Amniotic epithelial cell (primary cell): Measurements from ENCODE around the gene YIPF3.
"Not testable (repeated sequence)": the region's sequence is repeated elsewhere in the genome, so short reads cannot be mapped to it uniquely, and the experiment has no call there.

Experiments used
- DNase-seq: peaks from one replicate; pipeline ENCODE4 v3.0.0-alpha.2; 2010; ENCODE audit warnings: low read depth

The YIPF3 gene

DNA sequence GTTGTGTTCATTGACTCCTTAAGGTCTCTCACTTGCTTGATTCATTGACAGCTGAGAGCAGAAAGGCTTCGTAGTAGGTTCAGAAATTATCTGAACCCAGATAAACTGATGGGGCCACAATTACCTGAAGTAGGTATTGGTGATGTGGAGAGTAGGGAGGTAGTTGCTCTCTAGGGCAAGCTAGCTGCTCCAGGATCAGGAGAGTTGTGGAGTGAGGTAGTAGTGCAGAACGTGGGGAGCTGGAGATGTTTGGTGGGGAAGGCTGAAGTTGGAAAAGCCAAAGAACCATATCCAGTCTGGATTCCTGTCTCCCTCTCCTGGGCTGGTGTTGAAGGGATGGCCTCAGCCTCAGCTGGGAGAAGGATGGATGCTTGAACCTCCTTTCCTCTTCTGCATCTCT, 23.5 kb downstream of the YIPF3 start:
- DNase-seq: no peak

DNA sequence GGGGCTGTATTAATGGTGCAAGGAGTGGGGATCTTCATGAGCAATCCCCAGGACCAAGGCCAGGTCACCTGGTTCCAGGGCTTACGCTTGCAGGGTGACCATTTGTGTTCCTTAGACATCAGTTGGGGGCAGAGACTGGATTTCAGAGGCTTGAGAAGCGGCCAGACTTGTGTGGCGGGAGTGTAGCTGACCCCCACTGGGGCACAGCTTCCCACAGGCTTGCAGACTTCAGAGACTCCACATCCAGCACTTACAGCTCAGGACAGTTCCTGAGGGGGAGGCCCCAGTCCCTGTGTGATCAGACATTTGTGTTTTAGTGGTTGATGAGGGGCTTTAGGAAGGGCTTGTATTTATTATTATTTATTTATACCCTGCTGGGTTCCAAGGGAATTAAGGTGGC, 24.1 kb downstream of the YIPF3 start:
- DNase-seq: peak; percentile 18

DNA sequence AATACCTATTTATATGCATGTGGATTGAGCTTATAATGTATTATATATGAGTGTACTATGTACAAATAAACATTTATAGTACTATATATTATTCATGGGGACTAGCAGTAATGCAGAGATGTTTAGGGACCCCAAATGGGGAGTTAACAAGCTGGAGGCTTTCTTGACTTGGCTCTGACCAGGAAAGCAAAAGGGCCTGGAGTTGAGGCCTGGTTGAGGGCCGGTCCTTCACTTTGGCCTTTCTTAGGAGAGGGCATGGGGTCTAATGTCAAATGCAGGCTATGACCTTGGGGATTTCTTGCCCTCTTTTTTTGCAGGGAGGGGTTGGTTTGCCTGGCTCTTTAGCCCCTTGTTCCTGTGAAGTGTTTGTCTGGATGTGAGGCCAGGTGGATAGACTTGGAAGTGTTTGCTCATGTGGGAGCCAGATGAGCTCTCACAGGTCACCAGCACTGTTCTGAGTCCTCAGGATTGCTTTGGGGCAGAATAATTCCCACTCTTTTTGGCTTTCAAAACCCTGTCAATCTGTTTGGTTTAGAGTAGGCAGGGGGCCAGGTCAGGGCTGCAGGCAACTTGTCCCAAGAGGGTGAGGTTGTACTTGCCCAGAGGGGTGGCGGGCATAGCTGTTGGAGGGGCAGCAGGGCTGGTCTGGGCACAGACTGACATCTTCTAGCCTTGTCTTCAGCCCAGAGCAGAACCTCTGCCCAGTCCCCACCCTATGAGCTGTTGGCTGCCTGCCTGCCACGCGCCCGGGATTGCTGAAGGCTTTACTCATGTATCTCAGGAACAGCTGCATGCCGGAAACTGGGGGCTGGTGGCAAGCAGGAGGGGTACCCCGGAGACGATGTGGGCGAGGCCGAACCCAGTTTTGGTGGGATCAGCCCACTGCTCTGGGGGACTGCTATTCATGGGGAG, 24.7 kb downstream of the YIPF3 start:
- peak; percentile 68 for DNase-seq

DNA sequence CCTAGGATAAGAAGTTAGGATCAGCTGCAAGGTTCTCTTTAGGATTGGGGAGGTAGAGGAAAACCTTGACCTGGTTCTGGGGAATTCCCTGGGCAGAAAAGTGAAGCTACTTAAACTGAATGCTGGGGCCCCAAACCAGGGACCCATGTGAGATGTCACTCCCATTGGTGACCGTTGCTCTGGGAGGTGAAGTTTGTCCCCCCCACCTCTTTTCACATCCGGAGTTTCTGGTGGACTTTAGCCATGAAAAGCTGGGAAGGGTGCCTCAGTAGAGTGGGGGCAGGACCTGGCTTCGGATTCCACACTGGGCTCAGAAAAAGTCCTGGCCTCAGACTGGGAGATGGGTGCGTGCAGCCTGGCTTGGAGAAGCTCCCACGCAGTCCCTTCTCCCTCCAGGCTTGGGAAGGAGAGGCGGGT, 26.2 kb downstream of the YIPF3 start:
- DNase-seq: no peak

DNA sequence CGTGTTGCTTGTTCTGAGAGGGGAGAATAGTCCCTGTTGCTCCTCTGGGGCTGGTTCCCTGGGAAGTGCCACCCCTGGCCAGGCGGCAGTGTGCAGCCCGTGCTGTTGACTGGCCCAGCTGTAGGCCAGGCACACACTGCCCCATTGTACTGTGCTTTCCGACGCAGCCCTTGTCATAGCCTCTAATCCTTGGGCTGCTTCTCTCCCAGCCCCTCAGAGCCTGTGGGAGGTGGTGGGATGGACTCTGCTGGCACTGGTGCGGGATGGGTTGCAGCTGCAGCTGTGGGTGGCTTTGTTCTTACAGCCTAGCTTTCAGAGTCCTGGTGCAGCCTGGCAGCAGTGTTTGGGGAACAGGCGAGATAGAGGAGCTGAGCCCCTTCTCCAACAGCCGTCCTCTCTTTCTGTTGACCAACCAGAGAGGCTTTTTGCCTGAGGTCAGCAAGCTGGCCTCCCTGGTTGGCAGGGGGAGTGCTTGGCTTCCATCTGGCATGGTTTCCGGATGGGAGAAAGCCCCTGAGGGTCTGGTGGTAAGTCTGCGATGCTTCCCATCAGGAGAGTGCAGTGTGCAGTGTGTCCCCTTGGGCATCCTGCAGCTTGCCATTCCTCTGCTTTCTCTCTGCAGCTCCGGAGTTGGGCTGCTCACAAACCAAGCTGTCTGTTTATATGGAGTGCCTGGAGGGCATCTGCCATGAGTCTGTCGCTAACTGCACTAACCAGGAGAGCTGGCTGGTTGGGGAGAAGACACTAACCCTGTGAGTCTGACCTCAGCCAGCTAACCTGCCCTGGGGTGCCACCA, 27.3 kb downstream of the YIPF3 start:
- DNase-seq: no peak

DNA sequence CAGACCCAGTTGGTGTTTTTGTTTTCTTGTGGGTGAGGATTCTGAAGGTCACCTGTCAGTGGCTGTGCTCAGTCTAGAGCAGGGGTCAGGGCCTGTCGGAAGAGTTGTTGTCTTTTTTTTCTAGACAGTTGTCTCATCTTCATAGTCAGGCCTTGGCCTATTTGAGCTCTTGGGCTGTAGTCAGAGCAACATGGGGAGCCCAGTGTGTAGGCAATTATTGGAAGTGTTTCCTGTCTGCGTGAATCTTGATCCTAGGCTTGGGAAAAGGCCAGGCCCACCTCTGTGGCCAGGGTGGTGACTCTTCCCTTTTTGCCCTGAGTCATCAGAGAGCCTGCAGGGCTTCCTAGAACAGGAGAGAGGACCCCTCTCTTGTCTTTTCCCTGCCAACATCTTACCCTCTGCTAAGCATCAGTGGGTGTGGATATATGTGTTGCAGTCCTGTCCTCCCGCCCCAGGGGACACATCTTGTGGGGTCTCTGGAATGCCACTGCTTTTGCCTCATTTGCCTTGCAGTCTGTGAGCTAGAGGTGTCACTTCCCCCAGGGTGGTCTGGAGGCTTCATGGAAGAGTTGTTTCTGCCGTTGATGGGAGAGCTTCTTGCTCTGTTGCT, 28.0 kb downstream of the YIPF3 start:
- no peak for DNase-seq

DNA sequence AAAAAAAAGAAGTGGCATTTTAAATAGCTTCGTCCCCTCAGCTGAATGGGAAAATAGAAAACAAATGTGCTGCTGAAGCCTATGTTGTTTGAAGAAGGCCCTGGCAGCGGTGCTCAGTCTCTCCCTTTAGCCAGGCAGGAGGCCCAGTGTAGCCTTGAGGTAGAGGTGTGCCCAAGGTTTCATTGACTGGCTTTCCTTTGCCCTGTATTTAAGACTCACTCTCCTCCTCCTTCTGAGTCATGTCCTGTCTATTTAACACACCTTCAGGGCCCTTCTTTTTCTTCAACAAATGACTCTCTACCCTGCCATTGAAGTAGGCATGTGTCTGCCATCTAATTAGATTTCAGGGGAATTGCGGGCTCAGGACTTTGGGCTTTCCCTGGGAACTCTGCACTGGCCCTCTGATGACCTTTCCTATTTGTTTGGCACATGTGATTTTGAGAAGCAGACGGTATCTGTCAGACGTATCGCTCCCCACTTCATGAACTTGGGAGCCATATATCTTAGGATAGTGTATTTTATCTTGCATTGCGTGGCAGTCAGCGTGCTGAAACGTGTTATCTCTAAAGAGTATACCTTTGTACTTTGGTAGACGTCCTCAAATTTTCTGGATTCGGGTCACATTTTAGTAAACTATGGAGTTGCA, 35.0 kb downstream of the YIPF3 start:
- DNase-seq: no peak

DNA sequence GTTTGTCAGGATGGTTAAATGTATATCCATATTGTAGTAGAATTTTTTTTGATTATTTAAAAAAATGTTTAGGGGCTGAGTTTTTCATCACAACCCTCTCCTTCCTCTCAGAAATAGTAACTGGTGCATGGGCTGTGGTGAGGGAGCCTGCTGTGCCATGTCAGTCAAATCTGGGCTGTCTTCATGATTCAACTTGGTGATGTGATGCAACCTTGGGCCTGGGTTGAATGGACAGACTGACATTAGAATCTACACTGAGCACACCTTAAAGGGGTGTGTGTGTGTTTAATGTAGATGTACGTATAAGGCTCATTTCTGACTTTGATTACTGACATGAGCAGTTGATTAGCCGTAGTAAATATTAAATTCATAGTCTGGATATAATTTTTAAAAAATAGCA, 35.7 kb downstream of the YIPF3 start:
- DNase-seq: peak; percentile 17

DNA sequence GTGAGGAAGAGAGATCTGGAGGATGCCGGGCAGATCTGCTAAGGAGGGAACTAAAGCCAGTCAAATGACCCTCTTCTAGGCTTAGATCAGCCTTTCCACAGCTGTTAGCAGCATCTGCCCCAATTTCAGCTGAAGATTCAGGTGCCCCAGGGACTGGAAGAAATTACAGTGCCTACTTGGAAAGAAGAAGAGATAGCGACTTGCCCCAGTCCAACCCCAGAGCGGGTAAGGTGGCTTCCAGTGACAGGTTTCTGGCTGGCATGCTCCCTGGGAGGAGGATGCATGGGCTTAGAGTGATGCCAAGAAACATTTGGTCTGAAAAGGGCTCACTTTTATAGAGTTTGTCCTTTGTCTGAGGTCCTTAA, 38.7 kb downstream of the YIPF3 start:
- DNase-seq: no peak

DNA sequence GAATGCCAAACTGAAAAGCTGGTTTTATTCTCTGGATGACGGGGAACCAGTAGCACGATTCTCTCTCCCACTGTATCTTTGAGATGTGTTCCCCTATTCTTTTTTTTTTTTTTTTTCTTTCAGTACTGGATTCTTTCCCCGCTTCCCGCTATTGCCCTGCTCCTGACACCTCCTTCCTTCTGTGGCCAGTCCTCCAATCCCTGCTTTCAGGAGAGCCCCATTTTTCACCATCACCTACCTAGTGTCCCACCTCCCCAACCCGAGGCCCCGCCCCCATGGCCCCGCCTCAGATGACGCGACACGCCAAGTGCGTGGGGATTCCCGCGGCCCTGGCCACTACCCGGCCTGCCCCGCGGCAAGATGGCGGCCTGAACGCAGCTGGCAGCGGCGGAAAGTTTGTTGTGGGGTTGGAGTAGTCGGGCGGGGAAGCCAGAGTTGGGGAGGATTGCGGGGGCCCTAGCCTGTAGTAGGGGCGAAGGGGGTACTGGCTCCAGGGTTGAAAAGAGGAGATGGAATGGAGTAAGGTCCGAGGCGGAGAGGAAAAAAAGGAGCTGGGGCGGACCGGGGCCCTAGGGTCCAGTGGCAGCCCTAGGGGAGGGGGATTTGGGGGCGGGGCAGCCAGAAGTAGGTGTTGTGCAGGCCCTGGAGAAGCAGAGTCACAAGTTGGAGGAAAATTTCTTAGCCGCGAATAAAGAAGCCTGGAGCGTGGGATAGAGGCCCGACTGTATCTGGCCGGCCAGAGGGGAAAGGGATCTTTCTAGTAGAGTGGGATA, 39.3 kb downstream of the YIPF3 start, which contains the start of gene TJAP1:
TSS of gene TJAP1 (plus strand) at position 336 of the 773 bp plus-strand sequence. CDS start 21,432 bp downstream, outside the sequence.
- DNase-seq: peak; percentile 81

DNA sequence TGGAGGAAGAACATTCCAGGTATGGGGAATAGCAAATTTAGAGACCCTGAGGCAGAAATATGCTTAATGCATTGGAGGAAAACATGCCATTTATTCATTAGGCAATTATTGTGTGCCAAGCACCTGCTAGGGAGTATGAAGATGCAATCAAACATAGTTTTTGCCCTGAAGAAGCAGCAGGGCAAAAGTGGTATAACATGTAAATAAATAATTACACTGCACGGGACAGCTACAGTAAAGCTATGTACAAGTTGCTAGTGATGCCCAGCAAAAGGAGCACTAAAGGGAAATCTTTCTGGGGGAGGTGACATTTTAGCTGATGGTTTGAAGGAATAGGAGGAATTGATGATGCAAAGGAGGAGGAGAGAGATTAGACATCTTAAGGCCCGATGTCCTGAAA, 40.0 kb downstream of the YIPF3 start:
- DNase-seq: no peak

DNA sequence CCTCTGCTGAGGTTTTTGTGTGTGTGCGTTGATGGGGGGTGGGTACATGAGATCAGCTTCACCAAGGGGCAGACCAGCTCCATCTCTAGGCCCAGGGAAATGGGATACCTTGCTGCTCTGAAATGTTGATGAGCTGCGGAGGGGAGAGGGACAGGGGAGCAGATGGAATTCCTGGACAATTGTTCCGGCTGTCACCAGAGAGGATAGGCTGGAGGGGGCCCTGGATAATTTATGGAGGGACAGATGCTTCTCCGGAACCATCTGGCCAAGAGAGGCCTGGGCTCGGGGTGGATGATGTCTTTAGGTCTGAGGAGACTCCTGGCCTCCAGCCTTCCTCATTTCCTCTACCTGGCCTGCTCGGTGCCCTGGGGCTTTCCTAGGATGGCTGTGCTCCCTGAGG, 41.2 kb downstream of the YIPF3 start:
- no peak for DNase-seq

DNA sequence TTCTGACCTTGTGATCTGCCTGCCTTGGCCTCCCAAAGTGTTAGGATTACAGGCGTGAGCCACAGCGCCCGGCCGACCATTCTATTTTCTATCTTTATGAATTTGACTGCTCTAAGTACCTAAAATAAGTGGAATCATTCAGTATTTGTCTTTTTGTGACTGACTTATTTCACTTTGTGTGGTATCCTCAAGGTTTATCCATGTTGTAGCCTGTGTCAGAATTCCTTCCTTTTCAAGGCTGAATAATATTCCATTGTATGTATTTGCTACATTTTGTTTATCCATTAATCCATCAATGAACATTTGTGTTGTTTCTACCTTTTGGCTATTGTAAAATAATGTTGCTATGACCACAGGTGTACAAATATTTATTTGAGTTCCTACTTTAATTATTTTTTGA, 44.2 kb downstream of the YIPF3 start:
- DNase-seq: no peak

DNA sequence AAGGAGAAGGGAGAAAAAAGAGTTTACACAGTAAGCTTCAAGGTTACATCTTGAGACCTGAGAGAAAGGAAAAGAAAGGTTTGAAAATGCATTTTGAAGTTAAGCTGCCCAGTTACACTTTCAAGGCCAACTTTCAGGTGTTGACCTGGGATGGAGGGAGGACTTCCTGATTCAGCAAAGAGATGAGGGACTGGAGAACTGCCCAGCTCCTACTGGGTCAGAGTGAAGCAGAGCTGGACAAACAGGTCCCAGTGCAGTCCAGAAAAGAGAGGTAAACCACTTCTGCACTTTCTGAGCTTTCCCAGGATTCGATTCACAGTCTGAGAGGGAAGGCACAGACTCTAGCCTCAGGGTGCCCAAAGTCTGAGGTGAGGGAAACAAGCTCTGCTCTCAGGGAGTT, 45.3 kb downstream of the YIPF3 start:
- no peak for DNase-seq

DNA sequence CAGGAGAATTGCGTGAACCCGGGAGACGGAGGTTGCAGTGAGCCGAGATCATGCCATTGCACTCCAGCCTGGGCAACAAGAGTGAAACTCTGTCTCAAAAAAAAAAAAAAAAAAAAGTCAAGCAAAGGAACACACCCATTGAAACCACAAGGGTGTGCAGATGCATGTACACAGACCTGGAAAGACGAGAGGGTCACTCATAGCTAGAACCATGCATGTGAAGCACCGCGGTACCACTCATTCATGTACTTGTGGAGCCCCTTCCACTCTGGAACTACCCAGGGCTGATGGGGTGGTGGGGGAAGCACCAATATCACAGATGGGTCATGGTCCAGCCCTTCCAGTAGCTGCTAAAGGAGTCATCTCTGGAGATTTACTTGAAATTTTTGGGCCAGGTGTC, 46.8 kb downstream of the YIPF3 start:
- DNase-seq: no peak

DNA sequence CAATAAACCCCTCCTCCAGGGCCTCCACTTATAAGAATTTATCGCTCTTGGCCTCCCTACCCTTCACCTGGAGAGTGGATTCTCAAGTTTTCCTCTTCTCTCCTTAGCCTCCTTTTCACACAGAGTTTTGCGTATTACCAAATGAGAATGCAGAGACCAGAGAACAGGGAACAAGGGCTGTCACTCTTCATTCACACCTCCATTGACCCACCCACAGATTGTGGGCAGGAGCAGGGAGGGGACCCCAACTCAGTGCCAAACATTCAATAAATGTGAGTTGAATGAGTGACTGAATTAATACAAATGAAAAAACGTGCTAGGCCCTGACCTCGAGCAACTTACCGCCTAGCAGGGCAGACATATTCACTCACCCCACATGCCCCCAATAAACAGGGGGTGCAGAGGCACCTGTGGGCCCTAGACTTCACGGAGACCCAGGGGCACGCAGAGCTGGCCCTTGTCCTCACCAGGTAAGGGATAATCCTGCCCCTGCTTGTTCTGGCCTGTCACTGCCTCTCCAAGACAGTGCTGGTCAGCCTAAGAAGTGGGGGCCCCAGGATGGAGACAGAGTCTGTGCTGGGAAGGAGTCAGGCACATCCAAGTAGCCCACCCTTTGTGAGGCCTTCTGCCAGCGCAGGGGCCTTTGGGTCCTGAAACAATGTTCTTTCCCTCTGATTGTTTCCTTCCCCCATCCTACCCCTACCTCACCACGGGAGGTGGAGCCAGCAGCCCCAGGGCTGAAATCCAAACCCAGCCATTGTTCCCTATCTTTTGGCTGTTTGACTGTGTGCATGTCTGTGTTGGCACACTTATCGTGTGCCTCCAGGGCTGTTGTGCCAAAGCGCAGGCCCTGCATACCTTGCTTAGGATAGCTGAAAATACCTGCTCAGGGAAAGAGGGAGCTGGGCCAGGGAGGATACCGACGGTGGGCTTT, 47.7 kb downstream of the YIPF3 start:
- DNase-seq: no peak

DNA sequence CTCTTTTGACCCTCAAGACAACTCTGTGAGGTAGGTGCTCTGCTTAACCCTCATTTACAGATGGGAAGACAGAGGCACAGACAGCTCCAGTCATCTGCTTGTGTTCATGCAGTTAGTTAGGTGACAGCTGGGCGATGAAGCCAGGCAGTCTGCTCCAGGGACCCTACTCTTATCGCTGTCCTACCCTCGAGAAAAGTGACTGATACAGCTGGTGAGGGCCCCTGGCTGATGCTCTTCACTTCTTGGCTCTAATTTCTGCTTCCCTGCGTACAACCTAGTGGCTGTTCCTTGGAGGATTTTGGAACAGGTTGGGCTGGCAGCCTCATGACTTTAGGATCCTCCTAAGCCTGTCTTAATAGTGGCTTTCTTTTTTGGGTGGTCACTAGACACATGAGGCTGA, 48.5 kb downstream of the YIPF3 start:
- no peak for DNase-seq

DNA sequence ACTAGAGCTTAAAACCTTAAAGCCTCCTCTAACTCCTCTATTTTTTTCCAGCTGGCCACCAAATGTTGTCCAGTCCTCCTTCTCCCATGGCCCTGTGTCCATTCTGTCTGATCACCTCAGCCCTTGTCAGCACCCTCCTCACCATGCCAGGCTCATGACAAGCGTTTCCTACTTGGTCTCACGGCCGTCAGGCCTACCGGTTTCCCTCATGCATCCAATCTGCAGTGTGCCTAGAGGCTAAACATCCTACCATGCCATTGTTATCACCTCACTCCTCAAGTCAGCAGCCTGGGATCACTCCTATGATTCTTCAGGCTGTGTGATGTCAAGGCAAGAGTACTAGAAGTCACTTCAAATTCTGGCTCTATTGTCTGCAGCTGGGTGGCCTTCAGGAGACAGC, 49.0 kb downstream of the YIPF3 start:
- DNase-seq: no peak

DNA sequence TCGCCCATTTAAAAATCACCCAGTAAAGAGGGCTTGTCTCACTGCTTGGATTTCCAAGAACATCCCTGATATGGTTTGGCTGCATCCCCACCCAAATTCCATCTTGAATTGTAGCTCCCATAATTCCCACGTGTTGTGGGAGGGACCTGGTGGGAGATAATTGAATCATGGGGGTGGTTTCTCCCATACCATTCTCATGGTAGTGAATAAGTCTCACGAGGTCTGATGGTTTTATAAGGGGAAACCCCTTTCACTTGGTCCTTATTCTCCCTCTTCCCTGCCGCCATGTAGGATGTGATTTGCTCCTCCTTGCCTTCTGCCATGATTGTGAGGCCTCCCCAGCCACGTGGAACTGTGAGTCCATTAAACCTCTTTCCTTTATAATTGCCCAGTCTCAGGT, 49.5 kb downstream of the YIPF3 start:
- DNase-seq: not testable (repeated sequence)

DNA sequence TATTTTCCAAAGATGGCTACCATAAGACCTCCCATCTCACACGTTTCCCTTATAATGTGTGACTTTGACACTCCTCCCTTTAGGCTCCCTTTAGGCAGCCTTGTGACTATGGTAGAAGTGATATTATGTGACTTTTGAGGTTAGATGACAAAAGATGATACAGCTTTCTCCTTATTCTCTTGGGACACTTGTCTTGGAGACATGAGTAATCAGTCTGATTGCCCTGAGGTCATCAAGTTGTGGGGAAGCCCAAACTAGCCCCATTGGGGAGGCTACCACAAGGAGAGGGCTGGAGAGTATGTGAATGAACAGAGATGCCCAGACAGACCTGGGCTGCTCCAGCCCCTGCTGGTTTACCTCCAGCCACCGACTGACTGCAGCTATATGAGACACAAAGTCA, 50.8 kb downstream of the YIPF3 start:
- no peak for DNase-seq
